ENCODE results near the gene MEGF6. TPM values are rescaled to one million over a fixed set of nuclear protein-coding genes. Genes with fewer than 3 reads are reported as not detected.

The MEGF6 gene
- total and polyA plus RNA-seq, 2 donors (not counting 1 experiment from before 2014, with no cell fraction given) = 43.2 to 77.3 TPM

DNA sequence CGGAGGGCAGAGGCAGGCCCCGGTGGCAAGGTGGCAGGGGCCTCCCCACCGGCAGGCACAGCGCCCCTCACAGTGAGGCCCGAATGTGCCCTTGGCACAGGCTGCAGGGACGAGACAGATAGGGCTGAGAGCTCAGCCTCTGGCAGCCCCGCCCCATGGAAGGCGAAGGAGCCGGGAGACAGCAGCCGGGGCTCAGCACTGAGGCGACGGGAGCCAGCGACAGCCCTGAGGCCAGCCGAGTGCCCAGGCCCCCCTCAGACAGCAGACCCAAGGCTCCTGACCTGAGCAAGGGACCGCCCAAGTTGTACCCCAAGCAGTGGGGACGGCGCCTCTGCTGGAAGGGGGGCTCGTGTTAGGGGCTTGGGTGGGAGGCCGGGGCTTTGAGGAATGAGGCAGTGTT is 113.8 kb downstream of the MEGF6 start:
- CTCF ChIA-PET = no interaction called here
- no peak overlapping the region for H3K27ac Mint-ChIP-seq
- Histone ChIP-seq H3K9ac (ENCODE audit: low read length) (no peak overlapping the region), H3K4me2 (replicated peaks; ENCODE audit: low read depth, low read length, poor library complexity, severe bottlenecking) (no peak overlapping the region), H3K4me1 (ENCODE audit: control insufficient read depth in 2 of 2, insufficient read depth in 2 of 2, low read length in 2 of 2) (no peaks in the 10 kb centered on the region), H3K79me2 (ENCODE audit: control insufficient read depth, insufficient read depth, low read length) (no peaks in the 10 kb centered on the region), H3K9me3 (ENCODE audit: control extremely low read depth in 1 of 3, control insufficient read depth in 2 of 3, insufficient read depth in 1 of 3, low read length in 2 of 3) (peaks cover 0 to 6% (median 0%) of the 10 kb centered on the region in 3 donors), H4K20me1 (ENCODE audit: control insufficient read depth, insufficient read depth, low read length, poor library complexity, severe bottlenecking) (no peaks in the 10 kb centered on the region), H3K27ac (ENCODE audit: low read length in 2 of 2) (no peak overlapping the region), H3K27me3 (replicated peaks in 1 of 4; ENCODE audit: control extremely low read depth in 1 of 4, control insufficient read depth in 3 of 4, insufficient read depth in 4 of 4, low read length in 3 of 4) (no peaks in the 10 kb centered on the region), H3K4me3 (ENCODE audit: control extremely low read depth in 1 of 5, extremely low read depth in 1 of 5, insufficient read depth in 1 of 5, low read depth in 2 of 5, low read length in 4 of 5) (no peak overlapping the region), H3K36me3 (replicated peaks in 1 of 2; ENCODE audit: control extremely low read depth in 1 of 2, control insufficient read depth in 1 of 2, extremely low read depth in 1 of 2, insufficient read depth in 2 of 2, low read length in 1 of 2) (no peaks in the 10 kb centered on the region), H2AFZ (ENCODE audit: insufficient read depth, low read depth, low read length, poor library complexity, severe bottlenecking) (no peak overlapping the region)
- no peaks in the 10 kb centered on the region for H3K27me3 Mint-ChIP-seq
- H3K9me3 Mint-ChIP-seq (ENCODE audit: insufficient read depth) = no peaks in the 10 kb centered on the region
- no peak for TF ChIP-seq EZH2 (IDR thresholded peaks at IDR 0.05; ENCODE audit: borderline replicate concordance, insufficient read depth, low read depth, low read length, poor library complexity, severe bottlenecking)
- TF ChIP-seq, protein P1, sequence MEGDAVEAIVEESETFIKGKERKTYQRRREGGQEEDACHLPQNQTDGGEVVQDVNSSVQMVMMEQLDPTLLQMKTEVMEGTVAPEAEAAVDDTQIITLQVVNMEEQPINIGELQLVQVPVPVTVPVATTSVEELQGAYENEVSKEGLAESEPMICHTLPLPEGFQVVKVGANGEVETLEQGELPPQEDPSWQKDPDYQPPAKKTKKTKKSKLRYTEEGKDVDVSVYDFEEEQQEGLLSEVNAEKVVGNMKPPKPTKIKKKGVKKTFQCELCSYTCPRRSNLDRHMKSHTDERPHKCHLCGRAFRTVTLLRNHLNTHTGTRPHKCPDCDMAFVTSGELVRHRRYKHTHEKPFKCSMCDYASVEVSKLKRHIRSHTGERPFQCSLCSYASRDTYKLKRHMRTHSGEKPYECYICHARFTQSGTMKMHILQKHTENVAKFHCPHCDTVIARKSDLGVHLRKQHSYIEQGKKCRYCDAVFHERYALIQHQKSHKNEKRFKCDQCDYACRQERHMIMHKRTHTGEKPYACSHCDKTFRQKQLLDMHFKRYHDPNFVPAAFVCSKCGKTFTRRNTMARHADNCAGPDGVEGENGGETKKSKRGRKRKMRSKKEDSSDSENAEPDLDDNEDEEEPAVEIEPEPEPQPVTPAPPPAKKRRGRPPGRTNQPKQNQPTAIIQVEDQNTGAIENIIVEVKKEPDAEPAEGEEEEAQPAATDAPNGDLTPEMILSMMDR (IDR thresholded peaks at IDR 0.05) = no peak
- no peak overlapping the region for H3K4me3 Mint-ChIP-seq
- POLR2A ChIA-PET = no interaction called here
- intact Hi-C loops (cut with micrococcal nuclease) = no loop called here
- no peak for ATAC-seq (ENCODE audit: low read depth)
- DNase-seq = no peak
- WGBS (ENCODE audit: insufficient coverage) = 89% methylated on average over 19 of the region's 19 CpGs
- no peaks in the 10 kb centered on the region for H3K4me1 Mint-ChIP-seq

- Mint-ChIP-seq H3K27ac (no peak overlapping the region), H3K9me3 (ENCODE audit: insufficient read depth) (no peaks in the 10 kb centered on the region), H3K27me3 (no peaks in the 10 kb centered on the region), H3K4me3 (no peak overlapping the region), H3K4me1 (no peaks in the 10 kb centered on the region)
- Histone ChIP-seq H4K20me1 (ENCODE audit: control insufficient read depth, insufficient read depth, low read length, poor library complexity, severe bottlenecking) (no peaks in the 10 kb centered on the region), H3K9me3 (ENCODE audit: control extremely low read depth in 1 of 3, control insufficient read depth in 2 of 3, insufficient read depth in 1 of 3, low read length in 2 of 3) (peaks cover 0 to 4% (median 0%) of the 10 kb centered on the region in 3 donors), H3K4me2 (replicated peaks; ENCODE audit: low read depth, low read length, poor library complexity, severe bottlenecking) (no peak overlapping the region), H3K27me3 (replicated peaks in 1 of 4; ENCODE audit: control extremely low read depth in 1 of 4, control insufficient read depth in 3 of 4, insufficient read depth in 4 of 4, low read length in 3 of 4) (no peaks in the 10 kb centered on the region), H3K36me3 (replicated peaks in 1 of 2; ENCODE audit: control extremely low read depth in 1 of 2, control insufficient read depth in 1 of 2, extremely low read depth in 1 of 2, insufficient read depth in 2 of 2, low read length in 1 of 2) (no peaks in the 10 kb centered on the region), H3K4me1 (ENCODE audit: control insufficient read depth in 2 of 2, insufficient read depth in 2 of 2, low read length in 2 of 2) (no peaks in the 10 kb centered on the region), H3K79me2 (ENCODE audit: control insufficient read depth, insufficient read depth, low read length) (no peaks in the 10 kb centered on the region), H2AFZ (ENCODE audit: insufficient read depth, low read depth, low read length, poor library complexity, severe bottlenecking) (no peak overlapping the region), H3K27ac (ENCODE audit: low read length in 2 of 2) (no peak overlapping the region), H3K9ac (ENCODE audit: low read length) (no peak overlapping the region), H3K4me3 (ENCODE audit: control extremely low read depth in 1 of 5, extremely low read depth in 1 of 5, insufficient read depth in 1 of 5, low read depth in 2 of 5, low read length in 4 of 5) (no peak overlapping the region)
- intact Hi-C loops (cut with micrococcal nuclease) = no loop called here
- POLR2A ChIA-PET = no interaction called here
- CTCF ChIA-PET = no interaction called here
- 92% methylated on average over 20 of the region's 20 CpGs for WGBS (ENCODE audit: insufficient coverage)
- DNase-seq = no peak
- no peak for ATAC-seq (ENCODE audit: low read depth)
- no peak for TF ChIP-seq EZH2 (IDR thresholded peaks at IDR 0.05; ENCODE audit: borderline replicate concordance, insufficient read depth, low read depth, low read length, poor library complexity, severe bottlenecking)
- TF ChIP-seq, protein P1 (IDR thresholded peaks at IDR 0.05) = no peak
Observed at GRCh38 chr1:3496916-3497315, 114.4 kb downstream of the MEGF6 start.
